HG03439 (cell line): ENCODE results near the gene RBP5.

Source experiments
- ATAC-seq: cut with Tn5 transposase; IDR thresholded peaks from one replicate; pipeline ENCODE4 v1.9.1; 2021; ENCODE audit warnings: mild to moderate bottlenecking, moderate library complexity; ENCODE audit not compliant: unreplicated experiment

The RBP5 gene

GRCh38 chr12:7146228-7146627 is 17.5 kb upstream of the RBP5 start:
- ATAC-seq = no peak

DNA sequence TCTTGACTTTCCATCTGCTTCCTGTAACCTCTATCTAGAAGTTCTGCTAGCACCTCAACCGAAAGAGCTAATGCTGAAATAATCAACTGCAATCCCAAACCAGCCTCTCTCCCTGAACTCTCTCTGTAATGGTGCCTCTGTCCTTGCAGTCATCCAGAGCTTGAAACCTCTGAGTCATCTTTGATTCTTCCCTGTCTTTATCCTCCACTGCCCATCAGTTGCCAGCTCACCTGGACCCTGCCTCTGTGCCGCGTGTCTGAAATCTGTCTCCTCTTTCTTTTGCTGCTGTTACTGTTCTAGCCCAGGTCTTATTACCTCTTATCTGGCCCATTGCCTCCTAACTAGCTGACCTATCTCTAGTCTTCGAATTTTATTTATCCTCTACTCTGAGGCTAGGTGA is 17.0 kb upstream of the RBP5 start:
- no peak for ATAC-seq

DNA sequence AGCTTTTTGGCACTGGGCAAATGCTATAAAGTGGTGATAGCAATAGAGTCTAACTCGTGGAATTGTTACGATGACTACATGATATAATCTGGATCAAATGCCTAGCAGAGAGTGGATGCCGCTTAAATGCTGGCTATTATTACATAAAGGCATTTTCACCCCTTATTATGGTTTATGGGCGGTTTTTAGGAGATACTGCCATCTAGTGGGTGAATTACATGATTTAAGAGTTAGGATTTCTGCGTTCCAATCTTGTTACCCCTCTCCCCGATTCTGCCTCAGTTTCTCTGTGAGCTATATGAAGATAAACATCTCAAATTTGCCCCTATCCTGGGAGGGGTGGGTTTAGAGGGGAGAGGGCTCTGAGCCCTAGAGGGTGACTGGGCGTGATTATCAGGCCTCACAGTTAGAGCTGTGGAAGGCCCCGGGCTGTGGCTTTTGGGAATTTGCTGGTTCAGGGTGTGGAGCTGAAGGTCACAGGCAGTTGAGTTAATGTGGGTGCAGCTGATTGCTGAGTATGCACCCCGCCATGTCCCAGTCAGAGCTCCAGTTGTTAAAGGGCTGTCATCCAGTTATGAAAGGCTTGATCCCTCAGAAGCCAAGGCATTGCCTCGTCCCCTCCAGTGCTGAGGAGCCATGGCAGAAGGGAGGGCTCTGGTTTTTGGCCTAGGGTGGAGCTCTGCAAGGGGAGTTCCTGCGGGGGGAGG is 15.9 kb upstream of the RBP5 start:
- no peak for ATAC-seq

DNA sequence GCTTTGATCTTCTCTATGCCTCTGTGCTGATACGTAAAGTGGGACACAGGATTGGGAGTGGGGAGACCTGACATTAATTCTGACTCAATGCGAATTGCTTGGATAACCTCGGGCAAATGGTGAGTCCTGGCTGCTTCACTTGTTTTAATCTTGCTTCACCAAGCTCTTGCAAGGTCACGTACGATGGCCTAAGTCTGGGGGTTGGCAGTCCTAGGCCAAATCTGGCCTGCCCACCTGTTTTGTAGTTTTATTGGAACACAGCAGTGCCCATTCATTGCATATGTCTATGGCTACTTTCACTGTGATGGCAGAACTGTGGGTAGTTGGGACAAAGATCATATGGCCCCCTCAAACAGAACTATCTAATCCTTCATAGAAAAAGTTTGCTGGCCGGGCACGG is 14.9 kb upstream of the RBP5 start:
- no peak for ATAC-seq

DNA sequence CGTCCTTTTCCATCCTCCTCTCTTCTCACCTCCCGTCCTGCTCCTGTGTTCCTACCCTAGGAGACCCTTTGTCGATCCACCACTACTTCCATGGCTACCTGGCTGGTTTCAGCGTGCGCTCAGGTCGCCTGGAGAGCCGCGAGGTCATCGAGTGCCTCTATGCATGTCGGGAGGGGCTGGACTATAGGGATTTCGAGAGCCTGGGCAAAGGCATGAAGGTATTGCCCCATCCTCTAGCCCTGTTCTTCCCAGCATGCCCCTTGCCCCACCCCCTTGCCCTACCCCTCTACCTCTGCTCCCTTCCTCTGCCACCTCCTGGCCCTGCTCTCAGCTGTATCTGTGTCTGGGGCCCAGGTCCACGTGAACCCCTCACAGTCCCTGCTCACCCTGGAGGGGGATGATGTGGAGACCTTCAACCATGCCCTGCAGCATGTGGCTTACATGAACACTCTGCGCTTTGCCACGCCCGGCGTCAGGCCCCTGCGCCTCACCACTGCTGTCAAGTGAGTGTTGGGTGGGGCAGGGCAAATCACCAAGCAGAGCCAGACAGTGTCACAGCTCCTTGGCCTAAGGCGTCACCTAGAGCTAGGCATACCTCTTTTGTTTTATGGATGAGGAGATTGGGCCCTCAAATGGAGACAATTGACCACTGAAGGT is 14.2 kb upstream of the RBP5 start:
- no peak for ATAC-seq

DNA sequence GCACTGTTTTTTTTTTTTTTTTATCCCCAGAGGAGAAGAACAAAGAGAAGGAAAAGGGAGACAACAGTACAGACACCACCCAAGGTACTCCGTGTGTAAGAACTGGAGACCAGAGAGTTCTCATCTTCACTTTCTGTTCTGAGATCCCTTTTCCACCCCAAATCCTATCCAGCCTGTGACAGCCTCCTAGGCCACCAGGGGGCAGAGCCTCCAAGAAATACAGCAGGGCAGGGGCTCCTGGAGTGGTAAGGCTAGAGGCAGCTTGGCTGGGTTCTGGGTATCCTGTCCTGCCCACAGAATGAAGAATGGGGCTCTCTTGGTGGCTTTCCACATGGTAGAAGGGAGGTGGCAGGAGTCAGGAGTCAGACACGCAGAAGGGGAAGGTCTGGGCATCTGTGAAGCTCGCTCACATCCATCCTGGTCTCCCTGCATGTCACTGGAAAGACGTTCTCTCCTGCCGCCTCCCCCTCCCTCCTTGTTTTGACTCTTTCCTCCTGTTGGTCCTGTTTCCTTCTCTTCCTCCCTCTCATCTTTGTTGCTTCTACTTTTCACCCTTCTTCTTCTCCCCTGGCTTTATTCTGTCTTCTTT is 13.5 kb upstream of the RBP5 start:
- ATAC-seq = no peak

- no peak for ATAC-seq
Measured at GRCh38 chr12:7141351-7142005, 12.8 kb upstream of the RBP5 start.

DNA sequence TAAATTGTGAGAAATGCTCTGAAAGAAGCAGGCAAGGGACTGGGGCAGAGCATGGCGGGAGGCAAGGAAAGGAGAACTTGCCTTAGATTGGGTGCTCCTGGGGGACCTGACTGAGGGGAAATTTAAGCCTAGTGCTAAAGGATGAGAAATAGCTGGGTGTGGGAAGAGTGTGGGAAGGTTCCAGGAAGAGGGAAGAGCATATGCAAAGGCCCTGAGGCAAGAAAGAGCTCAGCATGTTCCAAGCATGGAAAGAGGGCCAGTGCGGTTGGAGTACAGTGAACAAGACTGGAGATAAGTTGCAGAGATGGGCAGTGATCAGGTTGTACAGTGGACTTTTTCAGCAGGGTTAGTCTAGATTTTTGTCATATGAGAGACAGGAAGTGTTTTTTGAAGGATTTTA is 10.5 kb upstream of the RBP5 start:
- ATAC-seq = no peak

DNA sequence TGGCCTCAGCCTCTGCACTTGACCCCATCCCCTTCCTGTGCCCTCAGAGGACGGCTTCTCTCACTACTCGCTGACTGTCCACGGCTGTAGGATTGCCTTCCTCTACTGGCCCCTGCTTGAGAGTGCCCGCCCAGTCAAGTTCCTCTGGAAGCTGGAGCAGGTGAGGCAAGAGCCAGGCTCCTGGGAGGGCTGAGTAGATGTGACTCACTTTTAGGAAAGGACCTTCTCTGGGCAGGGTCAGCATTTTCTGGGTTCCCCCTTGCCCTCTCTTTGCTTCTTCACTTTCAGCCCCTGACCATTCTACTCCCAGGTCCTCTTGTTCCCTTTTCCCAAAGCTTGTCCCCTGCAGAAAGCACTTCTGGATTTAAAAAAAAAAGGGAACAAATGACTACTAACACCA is 9.2 kb upstream of the RBP5 start:
- no peak for ATAC-seq

- ATAC-seq = no peak
Measured at GRCh38 chr12:7136676-7137075, 8.0 kb upstream of the RBP5 start.

DNA sequence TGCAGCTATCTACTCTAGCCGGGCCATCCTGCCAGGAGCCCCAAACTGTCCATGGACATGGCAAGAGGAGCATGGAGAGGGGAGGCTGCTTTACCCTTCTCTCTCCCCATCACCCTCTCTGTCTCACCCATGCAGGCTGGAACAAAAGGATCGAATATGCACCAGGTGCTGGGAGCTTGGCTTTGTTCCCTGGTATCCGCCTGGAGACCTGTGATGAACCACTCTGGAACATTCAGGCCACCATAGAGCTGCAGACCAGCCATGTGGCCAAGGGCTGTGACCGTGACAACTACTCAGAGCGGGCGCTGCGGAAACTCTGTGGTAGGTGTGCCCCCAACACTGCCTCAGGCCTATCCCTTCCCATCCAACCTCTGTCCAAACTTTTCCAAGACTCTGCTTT is 7.4 kb upstream of the RBP5 start:
- no peak for ATAC-seq

DNA sequence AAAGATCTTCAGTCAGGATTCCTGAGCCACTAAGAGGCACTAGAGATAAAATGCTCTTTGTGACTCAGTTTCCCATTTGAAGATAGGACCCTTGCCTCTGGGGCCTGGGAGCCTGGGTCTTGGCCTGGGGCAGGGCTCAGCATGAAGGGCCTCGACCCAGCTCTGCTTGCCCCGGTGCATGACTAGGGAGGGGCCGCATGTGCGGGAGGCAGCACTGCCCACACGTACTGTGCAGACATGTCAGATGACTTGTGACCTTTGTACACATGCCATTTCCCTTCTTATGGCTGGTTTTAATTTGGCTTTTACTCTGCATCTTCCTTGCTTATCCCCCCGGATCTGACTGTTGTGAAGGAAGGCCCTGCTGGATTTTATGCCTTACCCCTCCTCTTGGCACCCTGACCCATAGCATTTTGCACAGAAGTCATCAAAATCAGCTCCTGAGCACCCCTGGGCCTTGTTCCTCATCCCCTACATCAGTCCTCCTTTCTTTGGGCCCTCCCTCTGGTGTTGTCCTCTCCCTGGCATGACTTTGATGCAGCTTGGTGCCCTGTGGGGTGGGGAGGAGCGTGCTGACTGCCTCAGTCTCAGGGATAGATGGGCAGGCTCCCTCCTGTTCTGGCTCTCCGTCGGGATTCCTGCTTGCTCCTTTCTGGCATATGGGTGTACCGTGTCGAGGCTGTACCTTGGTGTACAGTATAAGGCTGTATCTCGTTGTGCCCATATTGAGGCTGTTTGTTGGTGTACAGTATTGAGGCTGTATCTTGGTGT is 5.9 kb upstream of the RBP5 start:
- ATAC-seq = no peak

DNA sequence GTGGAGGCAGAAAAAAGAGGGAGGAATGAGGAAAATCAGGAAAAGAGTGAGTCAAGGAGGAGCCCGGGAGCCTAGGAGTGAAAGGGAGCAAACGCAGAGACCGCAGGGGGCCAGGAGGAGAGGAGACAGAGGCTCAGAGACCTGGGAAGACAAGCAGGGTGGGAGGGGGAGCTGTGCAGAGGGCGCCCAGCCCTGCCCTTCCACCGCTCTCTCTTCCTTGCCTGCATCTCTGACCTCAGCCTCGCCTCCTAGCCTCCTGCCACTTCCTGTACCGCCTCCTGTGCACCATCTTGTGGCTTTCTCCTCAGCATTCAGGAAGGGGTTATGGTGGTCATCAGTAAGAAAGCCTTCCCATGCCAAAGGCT is 2.8 kb upstream of the RBP5 start:
- no peak for ATAC-seq

- no peak for ATAC-seq
Measured at GRCh38 chr12:7130701-7131501, 2.2 kb upstream of the RBP5 start.

DNA sequence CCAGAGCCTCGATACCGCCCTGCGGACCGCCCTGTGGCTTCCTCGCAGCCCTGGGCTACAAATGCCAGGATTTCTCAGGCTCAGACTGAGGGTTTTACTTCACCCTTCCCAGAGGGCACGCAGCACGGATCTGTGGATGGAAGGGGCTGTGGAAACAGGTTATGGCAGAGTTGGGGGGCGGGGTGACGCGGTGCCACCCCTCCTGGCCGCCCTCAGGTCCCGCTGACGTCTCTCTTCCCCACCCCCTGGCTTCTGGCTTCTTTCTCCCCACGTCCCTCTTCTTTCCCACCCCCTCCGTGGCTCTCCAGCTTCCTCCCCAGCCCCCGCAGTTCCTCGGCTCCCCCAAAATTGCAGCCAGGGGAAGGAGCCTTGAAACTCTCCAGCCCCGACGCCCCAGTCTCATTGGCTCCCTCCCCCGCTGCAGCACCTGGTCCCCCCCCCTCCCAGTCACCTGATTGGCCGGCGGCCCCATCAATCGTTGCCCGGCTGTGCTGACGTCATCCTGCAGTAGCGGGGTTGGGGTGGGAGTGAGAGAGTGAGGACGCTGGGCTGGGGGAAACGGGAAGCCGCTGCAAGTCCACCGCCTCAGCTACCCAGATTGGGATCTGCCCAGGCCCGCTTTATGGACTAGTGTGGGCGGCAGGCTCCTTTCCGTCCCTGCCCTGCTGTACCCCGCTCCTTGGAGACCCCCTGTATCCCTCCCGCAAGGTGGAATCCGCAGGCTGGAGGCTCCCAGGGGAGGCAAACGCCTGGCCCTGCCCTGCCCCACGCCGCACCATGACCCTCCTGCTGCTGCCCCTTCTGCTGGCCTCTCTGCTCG is 1.4 kb upstream of the RBP5 start, which contains the start of gene CLSTN3:
Gene CLSTN3, plus strand, starts transcription at position 500 of the 820 bp plus-strand sequence. Its CDS starts 278 bp downstream, at position 778.
- ATAC-seq = no peak

DNA sequence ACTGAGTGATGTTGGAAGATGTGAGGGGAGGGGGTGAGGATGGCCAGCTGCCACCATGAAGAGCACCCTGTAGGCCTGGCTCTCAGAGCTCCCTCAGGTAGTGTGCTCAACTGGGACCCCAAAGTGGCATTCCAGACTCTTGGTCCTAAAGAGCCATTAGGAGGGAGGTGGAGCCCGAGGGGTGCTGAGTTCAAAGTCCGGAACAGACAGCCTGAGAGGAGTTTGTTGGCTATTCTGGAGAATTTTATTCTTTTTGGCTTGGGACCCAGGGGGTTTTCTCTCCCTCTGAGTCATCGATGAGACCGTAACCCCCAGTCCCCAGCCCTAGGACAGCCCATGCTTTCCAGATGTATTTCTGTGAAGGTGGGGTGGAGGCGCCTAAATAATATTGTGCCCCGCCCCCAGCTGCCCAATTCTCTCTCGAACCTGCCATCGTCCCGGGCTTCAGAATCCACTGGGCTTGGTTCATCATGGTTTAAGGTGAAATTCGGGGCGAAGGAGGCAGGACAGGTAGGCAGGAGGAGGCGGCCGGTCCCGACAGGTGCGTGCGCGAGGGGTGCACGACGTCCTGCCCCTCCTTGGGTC is 690 bp upstream of the RBP5 start:
- ATAC-seq = no peak

DNA sequence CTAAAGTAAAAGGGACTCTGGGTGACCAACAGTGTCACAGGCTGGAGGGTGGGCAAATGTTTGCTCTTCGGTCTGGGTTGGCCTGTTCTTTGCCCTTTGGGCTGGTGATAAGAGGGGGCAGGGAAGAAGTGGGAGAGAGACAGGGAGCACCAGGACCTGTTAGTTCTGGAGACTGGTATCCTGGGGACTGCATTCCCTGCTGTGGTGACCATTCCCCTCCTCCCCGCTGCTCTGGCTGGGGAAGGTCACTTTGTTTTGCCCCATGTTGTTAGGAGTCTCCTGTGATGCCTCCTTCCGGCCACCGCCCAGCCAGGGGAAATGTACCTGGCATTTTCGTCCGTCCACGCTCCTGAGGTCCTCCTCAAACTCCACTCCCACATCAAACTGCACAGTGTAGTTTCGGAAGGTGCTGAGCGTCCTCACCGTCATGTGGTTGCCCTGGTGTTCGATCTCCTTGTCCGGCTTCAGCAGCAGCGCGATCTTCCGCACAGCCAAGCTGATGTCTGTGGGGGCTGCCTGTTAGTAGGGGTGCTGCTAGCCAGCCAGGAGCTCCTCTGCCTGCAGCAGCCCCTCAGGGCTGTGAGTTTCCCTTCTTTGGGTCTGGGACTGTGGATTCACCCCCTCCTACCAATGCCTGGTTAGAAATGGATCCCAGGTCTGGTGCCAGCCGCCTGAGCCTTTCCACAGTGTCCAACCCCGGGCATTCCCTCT is 618 bp downstream of the RBP5 start:
- ATAC-seq = no peak

DNA sequence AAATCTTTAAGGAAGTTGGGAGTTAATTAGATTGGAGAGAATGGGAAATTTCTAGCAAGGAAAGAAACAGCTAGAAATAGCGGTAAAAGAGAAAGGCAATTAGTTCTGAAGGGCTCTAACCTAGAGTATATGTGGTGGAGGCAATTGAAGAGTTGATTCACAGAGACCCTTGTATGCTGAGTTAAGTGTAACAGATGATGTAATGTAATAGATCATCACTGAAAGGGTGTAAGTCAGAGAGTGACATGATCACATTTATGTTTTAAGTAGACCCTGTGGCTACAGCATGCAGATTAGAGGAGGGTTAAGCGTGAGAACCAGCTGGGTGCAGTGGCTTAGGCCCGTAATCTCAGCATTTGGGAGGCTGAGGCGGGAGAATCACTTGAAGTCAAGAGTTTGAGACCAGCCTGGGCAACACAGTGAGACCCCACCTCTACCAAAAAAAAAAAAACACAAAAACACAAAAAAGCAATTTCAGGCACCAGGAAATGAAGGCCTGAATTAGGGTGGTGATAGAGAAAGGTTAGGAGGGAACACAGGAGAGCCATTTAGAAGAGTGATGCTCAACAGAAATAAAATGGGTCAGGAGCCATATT is 3.0 kb downstream of the RBP5 start:
- no peak for ATAC-seq
